GM12878 (cell line): Measurements from ENCODE around the gene DEFB114.

Experiments
- BRCA1 ChIP-seq: IDR thresholded peaks from 2 replicates; pipeline ENCODE4 v1.6.1; 2011; ENCODE audit warnings: low read depth, low read length, improper control_type of control experiment
- CEBPB ChIP-seq, 2 experiments: fragments of 150-350 bp in 1 of 2; IDR thresholded peaks; 2 replicates each; pipeline ENCODE4 v1.6.1; 2012 to 2014; ENCODE audit warnings: low read depth in 2 of 2, low read length in 2 of 2, borderline replicate concordance in 1 of 2, inconsistent platforms in 1 of 2
- EP300 ChIP-seq, 2 experiments: fragments of 150-350 bp in 1 of 2; IDR thresholded peaks; 2 replicates each; pipeline ENCODE4 v1.6.1; 2011 to 2012; ENCODE audit warnings: low read depth in 2 of 2, low read length in 2 of 2, borderline replicate concordance in 1 of 2, improper control_type of control experiment in 1 of 2, inconsistent platforms in 1 of 2; ENCODE audit not compliant: control insufficient read depth in 1 of 2
- EZH2 ChIP-seq: IDR thresholded peaks from 2 replicates; pipeline ENCODE4 v1.6.1; 2012; ENCODE audit warnings: low read depth, mild to moderate bottlenecking, control low read depth, inconsistent platforms, low read length, borderline replicate concordance; ENCODE audit not compliant: control insufficient read depth
- GABPA ChIP-seq: IDR thresholded peaks from 2 replicates; pipeline ENCODE4 v1.6.1; 2014; ENCODE audit warnings: antibody characterized with exemption, low read depth, mild to moderate bottlenecking, inconsistent platforms
- POLR2AphosphoS2 ChIP-seq: IDR thresholded peaks from 2 replicates; pipeline ENCODE4 v1.6.1; 2011; ENCODE audit warnings: low read depth, mild to moderate bottlenecking, low read length, improper control_type of control experiment, moderate library complexity
- POLR2AphosphoS5 ChIP-seq: IDR thresholded peaks from 2 replicates; pipeline ENCODE4 v1.6.1; 2011; ENCODE audit warnings: mild to moderate bottlenecking, low read length, inconsistent platforms
- PRDM15 ChIP-seq: fragments of 450-650 bp; formaldehyde crosslinking; IDR thresholded peaks from 2 replicates; pipeline ENCODE4 v1.4.0; 2020; ENCODE audit warnings: mild to moderate bottlenecking, moderate library complexity
- RAD21 ChIP-seq: IDR thresholded peaks from 2 replicates; pipeline ENCODE4 v1.6.1; 2011; ENCODE audit warnings: mild to moderate bottlenecking, low read depth, low read length, moderate library complexity; ENCODE audit not compliant: insufficient read depth
- REST ChIP-seq: IDR thresholded peaks from 2 replicates; pipeline ENCODE4 v1.6.1; 2012; ENCODE audit warnings: mild to moderate bottlenecking, low read depth, low read length
- TARDBP ChIP-seq: IDR thresholded peaks from 2 replicates; pipeline ENCODE4 v1.6.1; 2016; ENCODE audit warnings: borderline replicate concordance
- TF ChIP-seq, protein P1 (sequence below), 3 experiments: IDR thresholded peaks in 2 of 3; conservative IDR thresholded peaks in 1 of 3; 2 replicates each; pipeline ENCODE4 v1.5.1; 2011; ENCODE audit warnings: low read depth in 3 of 3, low read length in 3 of 3, mild to moderate bottlenecking in 3 of 3, control low read depth in 2 of 3, moderate library complexity in 2 of 3, inconsistent platforms in 1 of 3, mixed read lengths in 1 of 3; ENCODE audit not compliant: control insufficient read depth in 2 of 3, insufficient read depth in 1 of 3; ENCODE audit errors: extremely low read depth in 1 of 3
- TF ChIP-seq, protein P2 (sequence below): IDR thresholded peaks from 2 replicates; pipeline ENCODE4 v1.6.1; 2012; ENCODE audit warnings: low read depth, low read length, improper control_type of control experiment
- TF ChIP-seq, protein P3 (sequence below): IDR thresholded peaks from 2 replicates; pipeline ENCODE4 v1.6.1; 2011; ENCODE audit warnings: low read depth, mild to moderate bottlenecking, low read length, moderate library complexity, borderline replicate concordance; ENCODE audit errors: extremely low read depth

DNA sequence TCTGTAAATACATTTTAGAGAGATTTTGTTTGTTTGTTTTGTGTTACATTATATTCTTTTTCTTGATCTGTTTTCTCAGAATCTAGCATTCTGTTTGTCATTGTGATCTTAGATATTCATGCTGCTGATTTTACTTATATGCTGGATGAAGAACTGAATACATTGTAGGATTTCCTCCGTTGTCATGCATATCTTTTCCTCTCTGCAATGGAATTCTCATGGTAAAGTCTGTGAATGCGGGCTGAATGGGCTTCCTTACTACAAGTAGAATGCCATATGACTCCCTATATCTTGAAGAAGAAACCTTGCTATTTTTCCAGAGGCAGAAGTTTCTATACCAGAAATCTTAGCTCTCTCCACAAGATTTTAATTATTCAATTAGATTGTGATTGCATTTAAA is 2.4 kb upstream of the DEFB114 start:
- TF ChIP-seq PRDM15, result no peak
- TF ChIP-seq TARDBP, result no peak
- TF ChIP-seq, protein P1, sequence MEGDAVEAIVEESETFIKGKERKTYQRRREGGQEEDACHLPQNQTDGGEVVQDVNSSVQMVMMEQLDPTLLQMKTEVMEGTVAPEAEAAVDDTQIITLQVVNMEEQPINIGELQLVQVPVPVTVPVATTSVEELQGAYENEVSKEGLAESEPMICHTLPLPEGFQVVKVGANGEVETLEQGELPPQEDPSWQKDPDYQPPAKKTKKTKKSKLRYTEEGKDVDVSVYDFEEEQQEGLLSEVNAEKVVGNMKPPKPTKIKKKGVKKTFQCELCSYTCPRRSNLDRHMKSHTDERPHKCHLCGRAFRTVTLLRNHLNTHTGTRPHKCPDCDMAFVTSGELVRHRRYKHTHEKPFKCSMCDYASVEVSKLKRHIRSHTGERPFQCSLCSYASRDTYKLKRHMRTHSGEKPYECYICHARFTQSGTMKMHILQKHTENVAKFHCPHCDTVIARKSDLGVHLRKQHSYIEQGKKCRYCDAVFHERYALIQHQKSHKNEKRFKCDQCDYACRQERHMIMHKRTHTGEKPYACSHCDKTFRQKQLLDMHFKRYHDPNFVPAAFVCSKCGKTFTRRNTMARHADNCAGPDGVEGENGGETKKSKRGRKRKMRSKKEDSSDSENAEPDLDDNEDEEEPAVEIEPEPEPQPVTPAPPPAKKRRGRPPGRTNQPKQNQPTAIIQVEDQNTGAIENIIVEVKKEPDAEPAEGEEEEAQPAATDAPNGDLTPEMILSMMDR (IDR thresholded peaks at IDR 0.05 in 2 of 3, conservative IDR thresholded peaks at IDR 0.05 in 1 of 3; ENCODE audit: control insufficient read depth in 2 of 3, extremely low read depth in 1 of 3, insufficient read depth in 1 of 3, low read depth in 3 of 3, low read length in 3 of 3), result no peak
- no peak for TF ChIP-seq GABPA
- TF ChIP-seq RAD21, result no peak
- no peak for TF ChIP-seq POLR2AphosphoS2
- no peak for TF ChIP-seq CEBPB (IDR thresholded peaks at IDR 0.05; ENCODE audit: borderline replicate concordance in 1 of 2, low read depth in 2 of 2, low read length in 2 of 2)
- TF ChIP-seq, protein P2, sequence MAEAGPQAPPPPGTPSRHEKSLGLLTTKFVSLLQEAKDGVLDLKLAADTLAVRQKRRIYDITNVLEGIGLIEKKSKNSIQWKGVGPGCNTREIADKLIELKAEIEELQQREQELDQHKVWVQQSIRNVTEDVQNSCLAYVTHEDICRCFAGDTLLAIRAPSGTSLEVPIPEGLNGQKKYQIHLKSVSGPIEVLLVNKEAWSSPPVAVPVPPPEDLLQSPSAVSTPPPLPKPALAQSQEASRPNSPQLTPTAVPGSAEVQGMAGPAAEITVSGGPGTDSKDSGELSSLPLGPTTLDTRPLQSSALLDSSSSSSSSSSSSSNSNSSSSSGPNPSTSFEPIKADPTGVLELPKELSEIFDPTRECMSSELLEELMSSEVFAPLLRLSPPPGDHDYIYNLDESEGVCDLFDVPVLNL, result no peak
- TF ChIP-seq, protein P3, sequence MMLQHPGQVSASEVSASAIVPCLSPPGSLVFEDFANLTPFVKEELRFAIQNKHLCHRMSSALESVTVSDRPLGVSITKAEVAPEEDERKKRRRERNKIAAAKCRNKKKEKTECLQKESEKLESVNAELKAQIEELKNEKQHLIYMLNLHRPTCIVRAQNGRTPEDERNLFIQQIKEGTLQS, result no peak
- TF ChIP-seq POLR2AphosphoS5, result no peak
- no peak for TF ChIP-seq BRCA1
- TF ChIP-seq EZH2, result no peak
- no peak for TF ChIP-seq EP300 (IDR thresholded peaks at IDR 0.05; ENCODE audit: borderline replicate concordance in 1 of 2, control insufficient read depth in 1 of 2, low read depth in 2 of 2, low read length in 2 of 2)
- TF ChIP-seq REST, result no peak
